ENCODE measurements around the gene BOK. TPM values are rescaled to one million over a fixed set of nuclear protein-coding genes. Genes with fewer than 3 reads are reported as not detected.
"Not testable (repeated sequence)": the region's sequence is repeated elsewhere in the genome, so short reads cannot be mapped to it uniquely, and the experiment has no call there.

Gene BOK
- total RNA-seq, 4 donors from 2014 or later = 0.92 to 4.7 (median 2.3) TPM

DNA sequence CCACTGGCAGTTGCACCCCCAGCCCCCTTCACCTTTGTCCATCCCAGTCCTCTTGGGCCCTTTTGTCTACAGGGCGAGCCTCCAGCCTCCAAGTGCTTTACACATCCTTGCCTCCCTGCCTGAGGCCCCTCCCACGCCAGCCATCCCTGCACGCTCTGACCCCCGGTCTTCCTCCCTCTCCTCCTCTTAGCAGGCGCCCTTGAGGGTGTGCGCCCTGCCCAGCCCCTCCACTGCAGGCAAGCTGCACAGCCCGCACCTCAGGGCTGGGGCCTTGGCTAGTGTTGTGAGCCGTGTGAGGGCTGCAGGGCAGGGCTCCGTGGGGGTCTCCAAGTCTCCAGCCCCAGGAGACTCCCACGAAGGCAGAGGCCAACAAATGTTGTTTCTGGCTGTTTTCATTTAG, 6.9 kb downstream of the BOK start:
- ATAC-seq (no peak), DNase-seq (no peak)
- peaks cover 0 to under 1% (median 0%) of the 10 kb centered on the region in 3 donors for H3K27me3 ChIP-seq
- H3K36me3 ChIP-seq = no peaks in the 10 kb centered on the region
- no peaks in the 10 kb centered on the region for H3K9me3 ChIP-seq
- intact Hi-C loops (cut with DNase I; ENCODE audit: low total_unique reads) (no loop called here), in situ Hi-C loops (cut with MboI; ENCODE audit: low sequenced_read_pairs in 4 of 4) (no loop called here)
- no peaks in the 10 kb centered on the region for H3K4me1 ChIP-seq
- TF ChIP-seq POLR2A (IDR thresholded peaks at IDR 0.05) = no peak
- H3K27ac ChIP-seq = no peak overlapping the region
- H3K4me3 ChIP-seq = no peak overlapping the region

GRCh38 chr2:241566021-241566420, 7.5 kb downstream of the BOK start:
- H3K4me3 ChIP-seq; H3K27ac ChIP-seq; H3K36me3 ChIP-seq; ATAC-seq; in situ Hi-C loops (cut with MboI; ENCODE audit: low sequenced_read_pairs in 4 of 4); H3K4me1 ChIP-seq; DNase-seq; intact Hi-C loops (cut with DNase I; ENCODE audit: low total_unique reads); H3K9me3 ChIP-seq; H3K27me3 ChIP-seq: not testable (repeated sequence)

DNA sequence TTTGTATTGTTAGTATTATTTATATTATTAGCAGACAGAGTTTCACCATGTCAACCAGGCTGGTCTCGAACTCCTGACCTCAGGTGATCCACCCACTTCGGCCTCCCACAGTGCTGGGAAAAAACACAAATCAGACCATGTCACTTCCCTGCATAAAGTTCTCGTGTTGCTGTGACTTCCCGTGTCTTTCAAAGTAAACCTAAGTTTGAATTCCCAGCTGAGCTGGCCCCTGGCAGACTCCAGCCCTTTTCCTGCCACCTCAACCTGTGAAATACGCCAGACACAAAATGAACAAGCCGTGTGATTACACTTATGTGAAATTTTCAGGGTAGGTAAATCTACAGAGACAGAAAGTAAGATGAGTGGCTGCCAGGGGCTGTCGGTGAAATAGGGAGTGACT, 7.9 kb downstream of the BOK start:
- Histone ChIP-seq H3K27ac (no peak overlapping the region), H3K36me3 (no peaks in the 10 kb centered on the region), H3K9me3 (no peaks in the 10 kb centered on the region), H3K4me1 (no peaks in the 10 kb centered on the region), H3K27me3 (no peaks in the 10 kb centered on the region), H3K4me3 (no peak overlapping the region)
- in situ Hi-C loops (cut with MboI; ENCODE audit: low sequenced_read_pairs in 4 of 4) = no loop called here
- TF ChIP-seq POLR2A (IDR thresholded peaks at IDR 0.05) = no peak
- TF ChIP-seq, protein P1, sequence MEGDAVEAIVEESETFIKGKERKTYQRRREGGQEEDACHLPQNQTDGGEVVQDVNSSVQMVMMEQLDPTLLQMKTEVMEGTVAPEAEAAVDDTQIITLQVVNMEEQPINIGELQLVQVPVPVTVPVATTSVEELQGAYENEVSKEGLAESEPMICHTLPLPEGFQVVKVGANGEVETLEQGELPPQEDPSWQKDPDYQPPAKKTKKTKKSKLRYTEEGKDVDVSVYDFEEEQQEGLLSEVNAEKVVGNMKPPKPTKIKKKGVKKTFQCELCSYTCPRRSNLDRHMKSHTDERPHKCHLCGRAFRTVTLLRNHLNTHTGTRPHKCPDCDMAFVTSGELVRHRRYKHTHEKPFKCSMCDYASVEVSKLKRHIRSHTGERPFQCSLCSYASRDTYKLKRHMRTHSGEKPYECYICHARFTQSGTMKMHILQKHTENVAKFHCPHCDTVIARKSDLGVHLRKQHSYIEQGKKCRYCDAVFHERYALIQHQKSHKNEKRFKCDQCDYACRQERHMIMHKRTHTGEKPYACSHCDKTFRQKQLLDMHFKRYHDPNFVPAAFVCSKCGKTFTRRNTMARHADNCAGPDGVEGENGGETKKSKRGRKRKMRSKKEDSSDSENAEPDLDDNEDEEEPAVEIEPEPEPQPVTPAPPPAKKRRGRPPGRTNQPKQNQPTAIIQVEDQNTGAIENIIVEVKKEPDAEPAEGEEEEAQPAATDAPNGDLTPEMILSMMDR (IDR thresholded peaks at IDR 0.05 in 4 of 5, conservative IDR thresholded peaks at IDR 0.05 in 1 of 5) = no peak
- ATAC-seq = no peak
- no peak for DNase-seq
- intact Hi-C loops (cut with DNase I; ENCODE audit: low total_unique reads) = no loop called here

DNA sequence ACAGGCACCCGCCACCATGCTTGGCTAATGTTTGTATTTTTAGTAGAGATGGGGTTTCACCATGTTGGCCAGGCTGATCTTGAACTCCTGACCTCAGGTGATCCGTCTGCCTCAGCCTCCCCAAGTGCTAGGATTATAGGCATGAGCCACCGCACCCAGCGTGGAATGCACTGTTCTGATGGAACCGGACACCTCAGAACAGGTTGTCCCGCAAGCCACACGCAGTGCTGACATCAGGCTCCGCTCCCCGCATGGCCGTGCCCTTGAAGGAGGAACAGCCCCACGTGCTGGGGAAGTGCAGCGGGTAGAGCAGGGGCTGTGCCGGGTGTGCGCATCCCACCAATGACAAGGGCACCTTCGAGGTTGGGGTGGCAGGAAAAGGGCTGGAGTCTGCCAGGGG, 8.7 kb downstream of the BOK start:
- H3K27ac ChIP-seq; ATAC-seq; H3K4me3 ChIP-seq; H3K9me3 ChIP-seq; DNase-seq; H3K27me3 ChIP-seq; intact Hi-C loops (cut with DNase I; ENCODE audit: low total_unique reads); H3K4me1 ChIP-seq; in situ Hi-C loops (cut with MboI; ENCODE audit: low sequenced_read_pairs in 4 of 4); H3K36me3 ChIP-seq: not testable (repeated sequence)

GRCh38 chr2:241567776-241568175, 9.2 kb downstream of the BOK start:
- Histone ChIP-seq H3K27me3 (no peaks in the 10 kb centered on the region), H3K36me3 (no peaks in the 10 kb centered on the region), H3K9me3 (no peaks in the 10 kb centered on the region), H3K4me3 (no peak overlapping the region), H3K4me1 (no peaks in the 10 kb centered on the region), H3K27ac (no peak overlapping the region)
- TF ChIP-seq POLR2A (IDR thresholded peaks at IDR 0.05) = no peak
- TF ChIP-seq, protein P1 (IDR thresholded peaks at IDR 0.05 in 4 of 5, conservative IDR thresholded peaks at IDR 0.05 in 1 of 5) = no peak
- DNase-seq = no peak
- in situ Hi-C loops (cut with MboI; ENCODE audit: low sequenced_read_pairs in 4 of 4) (no loop called here), intact Hi-C loops (cut with DNase I; ENCODE audit: low total_unique reads) (no loop called here)
- no peak for ATAC-seq

DNA sequence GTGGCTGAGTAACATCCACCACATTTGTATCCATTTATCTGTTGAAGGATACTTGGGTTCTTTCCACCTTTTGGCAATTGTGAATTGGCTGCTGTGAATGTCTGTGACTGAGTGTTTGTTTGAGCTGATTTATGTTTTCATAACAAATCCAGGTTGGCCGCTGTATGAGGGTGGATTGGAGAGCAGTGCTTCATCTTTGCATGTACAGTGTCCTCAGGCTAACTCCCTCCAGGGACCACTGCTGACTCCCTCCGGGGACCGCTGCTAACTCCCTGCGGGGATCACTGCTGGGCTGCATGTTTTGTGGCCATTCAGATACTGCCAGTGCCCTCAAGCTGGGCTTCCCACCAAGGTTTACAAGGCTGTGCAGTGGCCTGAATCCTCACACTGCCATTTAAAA, 10.2 kb downstream of the BOK start:
- intact Hi-C loops (cut with DNase I; ENCODE audit: low total_unique reads) (no loop called here), in situ Hi-C loops (cut with MboI; ENCODE audit: low sequenced_read_pairs in 4 of 4) (no loop called here)
- Histone ChIP-seq H3K27ac (no peak overlapping the region), H3K36me3 (no peaks in the 10 kb centered on the region), H3K27me3 (no peaks in the 10 kb centered on the region), H3K4me1 (no peaks in the 10 kb centered on the region), H3K9me3 (no peaks in the 10 kb centered on the region), H3K4me3 (no peak overlapping the region)
- ATAC-seq (no peak), DNase-seq (no peak)
- TF ChIP-seq POLR2A (IDR thresholded peaks at IDR 0.05) = no peak
- TF ChIP-seq, protein P1 (IDR thresholded peaks at IDR 0.05 in 4 of 5, conservative IDR thresholded peaks at IDR 0.05 in 1 of 5) = no peak
